Breast epithelium (tissue), 3 donors: ENCODE measurements around the gene METTL8.

Source experiments
- POLR2A ChIP-seq: fragments of 450-650 bp; IDR thresholded peaks from one replicate; pipeline ENCODE4 v1.6.1; 2016; ENCODE audit warnings: antibody characterized with exemption, mild to moderate bottlenecking, moderate library complexity
- TF ChIP-seq, protein P1 (sequence below), 3 donors: fragments of 450-650 bp; IDR thresholded peaks; one replicate each; pipeline ENCODE4 v1.5.1; 2016 to 2017; ENCODE audit warnings: antibody characterized with exemption in 3 of 3, mild to moderate bottlenecking in 3 of 3, moderate library complexity in 3 of 3

- TF ChIP-seq, protein P1, sequence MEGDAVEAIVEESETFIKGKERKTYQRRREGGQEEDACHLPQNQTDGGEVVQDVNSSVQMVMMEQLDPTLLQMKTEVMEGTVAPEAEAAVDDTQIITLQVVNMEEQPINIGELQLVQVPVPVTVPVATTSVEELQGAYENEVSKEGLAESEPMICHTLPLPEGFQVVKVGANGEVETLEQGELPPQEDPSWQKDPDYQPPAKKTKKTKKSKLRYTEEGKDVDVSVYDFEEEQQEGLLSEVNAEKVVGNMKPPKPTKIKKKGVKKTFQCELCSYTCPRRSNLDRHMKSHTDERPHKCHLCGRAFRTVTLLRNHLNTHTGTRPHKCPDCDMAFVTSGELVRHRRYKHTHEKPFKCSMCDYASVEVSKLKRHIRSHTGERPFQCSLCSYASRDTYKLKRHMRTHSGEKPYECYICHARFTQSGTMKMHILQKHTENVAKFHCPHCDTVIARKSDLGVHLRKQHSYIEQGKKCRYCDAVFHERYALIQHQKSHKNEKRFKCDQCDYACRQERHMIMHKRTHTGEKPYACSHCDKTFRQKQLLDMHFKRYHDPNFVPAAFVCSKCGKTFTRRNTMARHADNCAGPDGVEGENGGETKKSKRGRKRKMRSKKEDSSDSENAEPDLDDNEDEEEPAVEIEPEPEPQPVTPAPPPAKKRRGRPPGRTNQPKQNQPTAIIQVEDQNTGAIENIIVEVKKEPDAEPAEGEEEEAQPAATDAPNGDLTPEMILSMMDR (IDR thresholded peaks at IDR 0.05) = no peak
- no peak for TF ChIP-seq POLR2A
Observed at GRCh38 chr2:171460537-171460936, 26.7 kb upstream of the METTL8 start.
